H1 (cell line): ENCODE data around the gene NRXN2. TPM values are rescaled to one million over a fixed set of nuclear protein-coding genes. Genes with fewer than 3 reads are reported as not detected.

Experiments
- CHD7 ChIP-seq: fragments of 300-600 bp; sonication (generic); IDR thresholded peaks from 2 replicates; pipeline ENCODE4 v1.7.1; 2012; ENCODE audit warnings: low read length, moderate library complexity, mild to moderate bottlenecking, inconsistent platforms; ENCODE audit not compliant: insufficient replicate concordance
- CREB1 ChIP-seq: IDR thresholded peaks from 2 replicates; pipeline ENCODE4 v1.6.1; 2012; ENCODE audit warnings: inconsistent platforms
- CTBP2 ChIP-seq: IDR thresholded peaks from 2 replicates; pipeline ENCODE4 v1.7.0; 2011; ENCODE audit warnings: borderline replicate concordance, mild to moderate bottlenecking, moderate library complexity, mixed read lengths, low read length; ENCODE audit not compliant: insufficient read depth, insufficient read length
- CTCF ChIP-seq, 3 experiments: IDR thresholded peaks; 1 replicate in 2 of 3; 2 replicates in 1 of 3; pipeline versions ENCODE4 v1.5.1 to v1.6.1; 2011; ENCODE audit warnings: low read length in 3 of 3, mild to moderate bottlenecking in 3 of 3, inconsistent platforms in 2 of 3, low read depth in 1 of 3, moderate library complexity in 1 of 3; ENCODE audit not compliant: insufficient read depth in 1 of 3; ENCODE audit errors: control extremely low read depth in 1 of 3
- SAP30 ChIP-seq: fragments of 300-600 bp; sonication (generic); IDR thresholded peaks from 2 replicates; pipeline ENCODE4 v1.7.1; 2012; ENCODE audit warnings: low read length, moderate library complexity, mild to moderate bottlenecking, inconsistent platforms; ENCODE audit not compliant: insufficient read depth, insufficient replicate concordance
- SIN3A ChIP-seq, 2 experiments: IDR thresholded peaks in 1 of 2; conservative IDR thresholded peaks in 1 of 2; 2 replicates each; pipeline ENCODE4 v1.6.1; 2011 to 2012; ENCODE audit warnings: low read length in 2 of 2, improper control_type of control experiment in 1 of 2, low read depth in 1 of 2, mild to moderate bottlenecking in 1 of 2
- SUZ12 ChIP-seq: fragments of 200-600 bp; sonication (generic); IDR thresholded peaks from 2 replicates; pipeline ENCODE4 v1.6.1; 2012; ENCODE audit warnings: mild to moderate bottlenecking, inconsistent platforms, low read length, moderate library complexity, mixed read lengths
- TCF12 ChIP-seq: IDR thresholded peaks from 2 replicates; pipeline ENCODE4 v1.6.1; 2011; ENCODE audit warnings: low read depth, mild to moderate bottlenecking, low read length
- polyA plus RNA-seq, 7 experiments: library from polyadenylated mRNA; depleted of rRNA in 3 of 7; stranded (reverse) in 5 of 7; unstranded in 2 of 7; fragments of >200 nt in 5 of 7; fragments of 200-250 nt in 2 of 7; gene quantifications; 1 replicate in 5 of 7; 2 replicates in 1 of 7; 4 replicates in 1 of 7; pipeline versions ENCODE4 v1.2.1 to v1.2.3, GENCODE V29; 2011 to 2013; ENCODE audit warnings: missing spikeins in 2 of 7, mixed read lengths in 2 of 7
- total RNA-seq: library from RNA; stranded (reverse); fragmentation: NEBNext Ultra II Directional; extraction: Animal tissue kit (Norgen Biotek cat#: 25700); gene quantifications from 2 replicates; pipeline ENCODE4 v1.2.1, GENCODE V29; 2021

Gene NRXN2
- total and polyA plus RNA-seq, 2 of the 8 experiments (the other 6 are each of a cell fraction or from before 2014, with no cell fraction given), result 1.3 to 11.5 TPM

GRCh38 chr11:64765291-64765850, 42.4 kb upstream of the NRXN2 start (continued):
- TF ChIP-seq CHD7 (no peak), CREB1 (no peak), CTCF (IDR thresholded peaks at IDR 0.05; ENCODE audit: control extremely low read depth in 1 of 3, insufficient read depth in 1 of 3, low read depth in 1 of 3, low read length in 3 of 3) (peak in 2 of 3 experiments; percentile 45 to 62; a peak in 3 of 4 replicates), SUZ12 (no peak), CTBP2 (no peak), SIN3A (conservative IDR thresholded peaks at IDR 0.05 in 1 of 2, IDR thresholded peaks at IDR 0.05 in 1 of 2; ENCODE audit: low read depth in 1 of 2, low read length in 2 of 2) (no peak), SAP30 (no peak), TCF12 (no peak)
